Stimulated activated CD8-positive, alpha-beta memory T cell treated with anti-CD3 and anti-CD28 coated beads, Interleukin-4, amount 100 ng/mL, for 48 hours (primary cell): Measurements from ENCODE around the gene ABCA1.
A peak's percentile ranks its signal among the peaks of the same experiment; 100 is the strongest.

Source experiments
- DNase-seq: peaks from one replicate; pipeline ENCODE4 v3.0.0-alpha.2; 2020

Gene ABCA1

DNA sequence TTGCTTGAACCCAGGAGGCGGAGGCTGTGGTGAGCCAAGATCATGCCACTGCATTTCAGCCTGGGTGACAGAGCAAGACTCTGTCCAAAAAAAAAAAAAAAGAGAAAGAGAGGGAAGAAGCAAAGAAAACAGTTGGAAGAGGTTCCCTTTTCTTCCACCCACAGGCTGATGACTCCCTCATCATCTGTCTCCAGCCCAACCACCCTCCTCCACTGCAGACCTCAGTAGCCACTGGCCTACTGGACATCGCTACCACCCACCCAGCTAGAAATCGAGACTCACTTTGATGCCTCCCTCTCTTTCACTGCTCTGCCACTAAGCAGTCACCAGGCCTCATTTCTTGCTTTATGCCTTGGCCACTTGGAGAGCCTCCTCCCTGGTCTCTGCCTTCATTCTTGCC lies 92.8 kb downstream of the ABCA1 start:
- DNase-seq = no peak

DNA sequence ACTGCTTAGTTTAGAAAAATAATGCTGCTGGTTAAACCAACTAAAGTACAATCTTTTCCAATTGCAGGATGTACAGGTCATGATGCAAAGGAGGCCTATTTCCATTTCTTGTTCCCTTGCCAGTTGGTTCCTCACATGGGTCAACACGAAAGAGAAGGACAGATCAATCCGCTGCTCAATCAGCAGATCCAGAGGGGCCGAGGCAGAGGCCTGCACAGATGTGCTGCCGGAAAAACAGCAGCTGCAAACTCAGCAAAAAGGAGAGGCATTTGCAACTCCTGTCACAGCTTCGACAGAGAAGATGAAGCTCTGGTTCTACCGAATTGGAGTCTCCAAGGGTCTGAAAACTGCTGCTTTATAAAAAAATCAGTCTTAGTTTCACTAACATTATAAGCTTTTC lies 94.3 kb downstream of the ABCA1 start:
- DNase-seq = no peak

DNA sequence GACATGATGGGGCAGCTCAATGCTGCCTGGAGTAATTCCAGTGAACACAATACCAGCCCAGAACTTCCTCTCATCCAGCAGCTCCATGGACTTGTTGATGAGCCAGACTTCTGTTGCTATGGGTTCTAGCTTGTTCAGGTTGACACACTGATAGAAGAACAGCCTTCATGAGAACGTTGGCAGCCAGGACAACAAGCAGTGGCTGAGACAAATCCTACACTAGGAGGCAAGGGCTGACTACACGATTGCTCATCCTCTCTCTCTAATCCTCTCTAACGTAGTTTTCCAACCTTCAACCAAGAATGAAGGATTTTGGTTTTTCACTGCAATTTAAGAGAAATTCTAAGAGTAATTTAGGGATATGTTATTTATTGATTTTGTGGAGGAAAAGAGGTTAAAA lies 96.3 kb downstream of the ABCA1 start:
- DNase-seq = no peak

DNA sequence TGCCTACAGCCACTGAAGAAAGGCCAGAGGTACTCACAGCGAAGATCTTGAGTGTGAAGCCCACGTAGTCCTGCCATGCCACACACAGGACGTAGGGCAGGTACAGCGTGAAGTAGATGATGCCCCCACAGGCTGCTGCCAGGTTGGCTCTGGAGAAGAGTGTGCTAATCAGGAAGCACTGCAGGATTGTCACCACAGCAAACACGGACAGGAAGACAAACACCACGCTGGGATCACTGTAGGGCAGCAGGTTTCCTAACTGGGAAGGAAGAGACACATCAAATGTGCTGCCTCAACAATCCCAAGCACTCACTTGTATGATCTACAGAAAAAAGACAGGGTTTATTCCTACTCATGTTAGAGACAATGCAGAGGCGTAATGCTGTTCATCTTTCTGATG lies 101.0 kb downstream of the ABCA1 start:
- no peak for DNase-seq

DNA sequence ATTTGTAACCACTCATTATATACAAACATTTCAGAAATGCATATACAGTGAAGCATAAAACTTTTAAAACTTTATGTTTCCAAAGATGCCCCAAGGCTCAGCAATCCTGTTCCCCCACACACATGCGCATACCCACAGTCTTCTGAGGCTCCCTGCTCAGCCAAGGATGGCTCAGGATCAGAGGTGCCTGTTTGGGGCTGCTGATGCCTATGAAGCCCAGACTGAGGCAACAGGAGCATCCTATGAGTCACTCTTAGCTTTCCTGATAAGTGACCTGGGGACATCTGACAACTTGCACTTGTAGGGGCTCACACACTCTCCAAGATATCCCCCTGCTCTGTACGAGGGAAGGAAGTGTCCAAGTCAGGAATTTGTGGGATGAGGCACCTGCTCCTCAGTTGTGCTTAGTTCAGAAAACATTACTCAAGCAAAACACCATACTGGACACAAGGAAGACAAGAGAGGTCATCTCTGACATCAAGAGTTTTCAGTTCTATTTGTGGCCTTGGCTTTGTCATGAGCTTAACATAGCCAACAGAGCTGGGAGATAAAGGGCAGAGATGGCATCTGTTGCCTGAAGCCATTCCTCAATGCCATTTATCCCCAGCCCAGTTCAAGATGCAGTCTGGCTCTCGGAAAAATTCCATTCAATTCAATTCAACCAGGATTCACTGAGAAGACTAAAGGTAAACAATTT lies 101.7 kb downstream of the ABCA1 start:
- DNase-seq = no peak

DNA sequence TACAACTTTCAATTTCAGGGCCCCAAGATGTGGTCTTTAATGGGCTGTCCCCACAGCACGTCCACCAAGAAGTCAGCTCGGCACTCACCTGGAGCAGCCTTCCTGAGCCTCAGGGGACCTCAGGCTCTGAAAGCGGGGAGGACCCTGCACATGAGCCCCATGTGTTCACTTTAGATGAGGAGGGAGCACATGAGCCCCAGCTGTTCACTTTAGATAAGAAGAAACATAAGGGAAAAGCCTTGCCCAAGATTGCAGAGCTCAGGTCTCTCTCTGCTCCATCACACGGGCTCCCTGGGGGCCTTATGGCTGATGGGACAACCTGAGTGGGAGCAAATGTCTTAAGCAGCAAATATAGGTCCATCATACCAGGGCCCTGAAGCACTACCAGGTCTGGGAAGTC lies 107.6 kb downstream of the ABCA1 start:
- DNase-seq = no peak

DNA sequence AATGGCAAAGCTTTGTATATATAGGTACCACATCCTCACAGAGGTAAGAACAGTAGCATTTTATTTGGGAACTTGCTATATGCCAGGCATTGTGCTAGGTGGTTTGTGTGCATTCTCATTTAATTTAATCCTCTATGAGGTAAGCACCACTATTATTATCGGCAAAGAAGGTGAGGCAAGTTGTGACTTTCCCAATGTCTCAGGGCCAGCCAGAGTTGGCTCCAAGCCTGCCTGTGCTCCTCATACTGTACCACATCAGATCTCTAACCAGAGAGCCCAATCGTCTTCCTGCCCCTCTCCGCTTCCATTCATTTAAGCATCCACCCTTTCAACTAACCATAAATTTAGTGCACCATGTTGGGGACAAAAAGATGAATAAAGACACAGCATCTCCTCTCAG lies 108.9 kb downstream of the ABCA1 start:
- no peak for DNase-seq

DNA sequence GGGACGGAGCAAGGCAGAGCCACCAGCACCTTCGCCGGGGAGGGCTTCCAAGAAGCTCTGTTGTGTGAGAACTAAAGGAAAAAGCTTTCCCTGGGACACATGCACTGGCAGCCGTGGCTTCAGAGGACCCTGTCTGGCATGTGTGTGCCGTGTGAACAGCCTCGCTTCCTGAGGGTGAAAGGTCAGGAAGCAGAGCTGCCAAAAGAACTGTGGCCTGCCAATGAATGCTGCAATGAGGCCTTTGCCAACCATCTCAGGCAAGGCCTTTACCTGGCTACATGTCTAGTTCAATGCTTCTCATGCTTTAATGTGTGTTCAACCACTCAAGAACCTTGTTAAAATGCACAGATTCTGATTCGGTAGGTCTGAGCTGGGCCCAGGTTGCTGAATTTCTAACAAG lies 110.5 kb downstream of the ABCA1 start:
- DNase-seq = no peak

DNA sequence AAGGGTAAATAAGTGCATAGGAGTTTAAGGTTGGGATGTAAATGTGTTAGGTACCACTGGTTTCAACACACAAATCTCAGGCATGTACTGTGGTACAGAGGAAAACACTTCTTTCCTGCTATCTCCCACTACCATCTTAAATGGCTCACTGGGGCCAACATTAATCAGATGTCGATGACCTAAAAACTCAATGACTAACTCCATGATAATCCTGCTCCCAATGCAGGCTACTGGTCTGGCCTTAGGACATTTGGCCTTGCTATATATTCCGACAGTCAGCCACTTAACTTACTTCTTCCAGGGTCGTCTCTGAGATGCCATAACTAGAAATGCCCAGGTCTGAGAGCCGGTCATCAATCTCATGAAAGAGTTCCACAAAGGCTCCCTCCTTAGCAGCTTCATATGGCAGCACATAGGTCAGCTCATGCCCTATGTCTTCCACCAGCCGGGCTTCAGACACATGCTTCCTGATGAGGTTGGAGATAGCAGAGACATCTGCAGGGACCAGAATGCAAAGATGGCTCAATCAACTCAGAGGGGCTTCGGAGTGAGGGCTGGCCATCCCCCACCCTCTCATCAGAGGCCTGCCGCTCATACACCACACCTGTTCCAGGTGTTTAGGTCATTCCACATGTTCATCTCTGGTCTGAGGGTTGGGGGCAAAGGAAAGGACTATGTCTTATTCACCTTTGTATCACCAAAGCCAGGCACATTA lies 111.9 kb downstream of the ABCA1 start:
- no peak for DNase-seq

DNA sequence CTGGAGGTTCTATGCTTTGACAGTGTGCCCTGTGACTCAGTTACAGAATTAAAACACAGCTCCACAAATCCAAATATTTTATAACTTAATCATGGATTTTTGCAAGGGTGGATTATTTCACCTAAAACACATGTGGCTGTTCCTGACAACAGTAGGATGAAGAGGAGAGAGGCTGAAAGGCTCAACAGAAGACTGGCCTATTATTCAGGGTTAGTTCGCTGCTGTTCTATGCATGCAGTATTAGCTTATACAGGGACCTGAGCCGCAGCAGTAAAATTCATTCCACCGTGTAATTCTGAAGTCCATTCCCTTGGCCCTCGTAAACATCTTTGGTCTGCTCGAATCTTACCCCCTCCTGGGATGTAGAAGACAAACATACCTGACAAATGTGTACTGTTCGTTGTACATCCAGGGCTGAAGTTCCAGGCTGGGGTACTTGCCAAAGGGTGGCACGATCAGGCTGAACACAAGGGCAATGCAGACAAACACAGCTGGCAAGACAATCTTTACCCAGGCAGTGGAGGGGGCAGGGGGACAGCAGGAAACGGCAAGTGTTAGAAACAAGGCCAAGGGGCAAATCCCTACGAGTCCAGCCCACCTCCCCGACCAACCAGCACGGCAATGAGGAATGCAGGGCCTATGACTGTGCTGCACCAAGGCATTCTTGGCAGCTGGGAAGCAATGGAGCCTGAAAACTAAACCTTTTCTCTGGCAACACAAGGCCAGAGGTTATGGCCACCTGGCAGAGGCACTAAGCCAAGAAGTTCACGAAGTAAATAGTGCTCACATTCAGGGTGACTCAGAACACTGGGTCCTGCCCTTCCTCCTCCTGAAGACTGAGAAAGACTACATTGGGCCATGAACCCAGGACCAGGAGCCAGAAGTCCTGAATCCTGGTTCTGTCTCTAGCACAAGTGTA lies 117.3 kb downstream of the ABCA1 start:
- DNase-seq = no peak

DNA sequence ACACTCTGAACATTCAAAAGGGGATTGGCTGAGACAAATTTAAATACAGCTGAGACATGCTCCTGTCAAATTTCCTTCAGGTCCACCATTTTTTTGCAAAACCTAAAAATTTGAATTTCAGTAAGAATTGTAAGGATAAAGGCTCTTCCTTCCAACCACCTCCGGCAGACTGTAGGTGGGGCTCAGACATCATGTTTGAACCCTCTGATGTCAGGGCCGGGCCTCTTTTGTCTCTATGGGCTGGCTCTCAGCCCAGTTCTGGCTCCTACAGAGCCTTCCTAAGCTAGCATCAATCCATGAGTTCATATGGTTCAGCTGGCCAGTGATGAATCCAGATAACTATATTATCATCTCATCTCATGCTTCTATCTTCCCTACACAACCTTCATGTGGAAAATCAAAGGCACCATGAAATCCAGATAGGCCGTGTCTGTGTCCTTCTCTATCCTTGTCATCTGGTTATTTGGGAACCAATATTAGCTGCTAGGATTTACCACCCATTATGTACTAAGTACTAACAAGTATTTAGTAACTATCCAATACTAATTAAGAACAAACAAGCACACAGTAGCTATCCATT lies 119.8 kb downstream of the ABCA1 start:
- no peak for DNase-seq

DNA sequence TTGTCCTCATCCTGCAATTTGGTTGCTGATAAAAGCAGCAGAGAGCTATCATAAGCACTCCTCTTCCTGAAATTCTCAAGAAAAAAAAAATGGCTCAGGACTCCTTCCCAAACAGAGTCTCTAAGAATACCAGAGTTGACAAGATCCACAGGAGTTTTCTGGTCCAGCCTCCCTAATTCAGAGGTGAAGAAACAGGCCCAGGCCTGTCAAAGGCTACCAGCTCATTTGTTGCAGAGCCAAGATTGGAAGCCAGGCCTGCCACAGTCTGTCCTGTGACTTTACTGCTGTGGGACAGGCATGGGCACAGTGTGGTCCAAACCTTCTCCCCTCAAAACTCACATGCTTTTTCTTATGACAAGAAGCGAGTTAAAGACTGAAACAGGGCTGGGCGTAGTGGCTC lies 122.5 kb downstream of the ABCA1 start:
- no peak for DNase-seq

DNA sequence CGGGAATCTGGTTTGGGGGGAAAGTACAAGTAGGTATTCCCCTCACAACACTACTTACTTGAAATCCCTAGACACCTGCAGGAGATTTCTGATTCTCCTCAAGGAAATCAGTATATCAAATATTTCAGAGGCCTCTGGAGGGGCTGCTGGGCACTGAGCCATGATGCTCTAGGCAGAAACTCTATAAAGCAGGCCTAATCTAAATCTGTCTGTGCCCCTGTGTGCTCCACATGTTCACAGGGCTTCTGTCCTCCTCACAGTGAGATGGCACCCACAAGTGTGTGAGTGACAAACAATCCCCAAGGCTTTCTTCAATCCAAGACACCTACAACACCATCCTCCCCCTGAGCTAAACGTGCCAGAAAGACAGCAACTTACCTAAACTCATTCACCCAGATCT lies 125.0 kb downstream of the ABCA1 start:
- DNase-seq = no peak

DNA sequence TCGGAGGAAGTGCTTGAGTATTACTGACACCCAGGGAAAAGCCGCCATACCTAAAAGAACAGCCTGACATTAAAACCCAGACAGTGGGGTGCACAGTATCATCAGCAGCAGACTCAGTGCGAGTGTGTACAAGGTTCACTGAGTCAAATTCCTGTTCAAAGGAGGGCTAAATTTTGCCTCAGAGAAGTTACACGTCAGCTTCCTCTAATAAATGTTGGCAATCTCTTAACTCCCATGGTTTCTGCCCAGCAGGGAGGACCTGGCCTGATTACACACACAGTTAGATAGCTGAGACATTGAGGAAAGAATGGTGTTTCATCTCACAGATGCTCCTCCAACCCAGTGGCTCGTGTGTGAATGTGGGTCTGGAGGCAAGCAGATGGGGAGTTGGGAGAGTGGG lies 125.8 kb downstream of the ABCA1 start:
- DNase-seq = no peak

DNA sequence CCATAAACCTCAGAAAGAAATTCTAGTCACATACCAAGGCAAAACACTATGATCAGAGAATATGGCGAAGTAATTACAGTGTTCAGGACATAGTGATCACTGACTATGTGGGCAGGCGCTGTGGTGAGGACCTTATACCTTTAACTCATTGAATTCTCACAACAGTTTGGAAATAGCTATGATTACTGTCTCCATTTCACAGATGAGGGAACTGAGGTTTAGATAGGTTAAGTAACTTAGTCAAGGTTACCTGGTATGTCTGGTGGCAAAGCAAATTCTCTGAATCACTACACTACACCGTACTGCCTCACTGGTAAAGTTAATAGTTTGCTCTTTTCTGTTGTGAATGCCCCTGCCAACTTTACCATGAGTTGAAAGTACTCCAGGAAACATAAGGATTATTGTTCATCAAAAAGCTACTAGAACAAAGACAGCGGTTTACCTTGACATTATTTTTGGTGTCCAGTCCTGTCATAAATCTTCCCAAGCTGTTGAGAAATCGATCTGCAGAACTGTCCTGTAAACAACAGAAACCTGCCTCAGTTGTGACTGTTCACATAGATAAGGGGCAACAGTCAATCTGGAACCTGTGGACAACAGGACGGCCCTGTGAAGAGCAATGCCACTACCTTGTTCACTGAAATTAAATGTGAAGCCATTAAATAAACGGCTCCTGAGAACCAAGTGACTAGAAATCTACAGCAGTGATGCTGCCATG lies 127.7 kb downstream of the ABCA1 start:
- no peak for DNase-seq

DNA sequence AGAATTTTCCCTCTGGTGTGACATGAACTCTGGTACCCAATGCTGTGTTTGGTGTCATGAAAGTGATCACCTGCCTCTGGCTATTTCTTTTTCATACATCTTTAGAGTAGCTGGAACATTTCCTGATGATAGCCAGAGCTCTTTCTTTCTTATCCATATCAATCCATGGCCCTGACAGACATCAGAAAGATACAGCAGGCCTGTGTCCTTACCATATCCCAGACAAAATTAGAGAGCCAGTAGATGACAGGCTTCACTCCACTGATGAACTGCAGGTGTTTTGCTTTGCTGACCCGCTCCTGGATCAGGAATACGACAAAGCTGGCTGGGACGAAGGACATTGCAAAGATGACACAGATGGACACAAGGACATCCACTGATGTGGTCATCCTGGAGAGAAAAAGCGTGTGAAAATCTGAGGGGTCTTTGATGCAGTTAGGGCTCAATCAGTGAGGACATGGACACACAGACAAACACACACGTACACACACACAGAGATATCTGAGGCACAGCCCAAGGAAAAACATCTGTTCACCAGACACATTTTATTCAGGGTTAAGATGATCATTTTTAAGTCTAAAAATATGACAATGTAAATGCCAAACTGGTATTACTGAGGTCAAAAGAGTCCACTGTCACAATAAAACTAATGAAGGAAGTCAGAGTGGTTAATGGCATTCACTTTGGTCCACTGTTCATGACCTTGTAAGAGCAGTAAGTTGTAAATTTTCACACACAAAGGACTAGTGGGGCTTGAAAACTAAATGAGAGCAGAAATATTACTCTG lies 129.6 kb downstream of the ABCA1 start:
- DNase-seq = no peak

DNA sequence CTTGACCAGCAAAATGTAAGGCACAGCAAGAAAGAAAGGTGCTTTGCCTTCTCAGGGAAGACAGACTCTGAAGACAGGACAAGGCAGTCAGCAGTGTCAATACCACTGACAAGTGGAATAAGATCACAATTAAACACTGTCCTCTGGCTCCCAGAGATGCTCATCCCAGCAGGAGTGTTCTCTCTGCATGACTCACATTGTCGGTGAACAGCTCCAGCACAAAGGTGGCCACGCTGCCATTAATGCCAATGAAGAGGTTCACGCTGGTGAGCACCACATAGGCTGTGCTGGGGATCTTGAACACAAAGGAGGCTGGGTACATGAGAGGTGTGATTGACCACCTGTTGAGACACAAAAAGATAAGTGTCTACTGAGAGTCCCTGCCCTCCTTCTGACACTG lies 132.1 kb downstream of the ABCA1 start:
- no peak for DNase-seq

DNA sequence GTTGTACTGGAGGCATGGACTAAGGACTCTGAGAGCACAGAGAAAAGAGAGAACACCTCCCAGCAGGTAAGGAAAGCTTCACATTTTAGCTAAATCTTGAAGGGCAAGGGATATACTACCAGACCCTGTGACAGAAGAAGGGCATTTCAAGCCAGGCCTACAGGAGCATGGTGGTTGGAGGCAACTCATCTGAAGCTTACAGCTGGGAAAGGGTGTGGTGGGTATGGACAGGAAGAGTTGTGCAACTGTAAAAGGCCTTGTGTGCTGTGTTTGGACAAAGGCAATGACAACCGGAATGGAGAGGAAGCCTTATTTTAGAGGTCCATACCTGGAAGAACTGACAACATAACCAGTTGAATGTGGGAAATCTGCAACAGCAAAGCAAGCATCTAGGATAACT lies 132.9 kb downstream of the ABCA1 start:
- DNase-seq = no peak

DNA sequence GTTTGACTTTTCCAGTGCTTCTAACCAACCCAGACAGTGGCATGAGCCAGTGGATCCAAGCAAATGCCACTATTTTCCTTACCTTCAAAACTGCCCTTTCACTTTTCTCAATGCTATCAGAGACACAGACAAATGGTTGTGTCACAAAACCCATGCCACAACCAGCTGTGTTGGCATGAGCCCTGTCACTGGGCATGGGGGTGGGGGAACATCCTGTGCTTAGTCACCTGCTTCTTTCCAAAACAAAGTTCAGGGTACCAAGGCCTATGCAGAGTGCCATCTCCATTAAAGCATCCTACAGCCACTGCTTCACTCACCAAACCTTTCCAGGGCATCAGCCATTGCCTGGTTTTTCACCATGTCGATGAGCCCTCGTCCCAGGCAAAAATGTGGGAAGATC lies 133.9 kb downstream of the ABCA1 start:
- peak; percentile 29 for DNase-seq

DNA sequence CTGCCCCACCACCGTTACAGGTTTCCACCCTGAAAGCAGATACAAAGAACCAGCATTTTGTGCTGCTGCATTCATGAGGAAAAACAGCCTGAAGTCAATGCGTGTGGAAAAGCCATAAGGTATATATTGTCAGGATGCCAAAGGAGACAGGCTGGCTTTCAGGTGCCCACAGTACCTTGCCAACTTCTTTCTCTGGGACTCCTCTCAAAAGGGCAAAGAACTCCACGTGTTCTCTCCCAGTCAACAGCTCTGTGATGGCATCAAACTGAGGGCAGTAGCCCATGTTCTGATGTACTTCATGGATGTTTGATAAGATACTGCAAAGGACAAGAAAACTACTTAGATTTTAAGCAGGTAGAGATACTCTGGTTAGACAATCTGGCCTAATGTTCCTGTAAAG lies 139.7 kb downstream of the ABCA1 start:
- no peak for DNase-seq

DNA sequence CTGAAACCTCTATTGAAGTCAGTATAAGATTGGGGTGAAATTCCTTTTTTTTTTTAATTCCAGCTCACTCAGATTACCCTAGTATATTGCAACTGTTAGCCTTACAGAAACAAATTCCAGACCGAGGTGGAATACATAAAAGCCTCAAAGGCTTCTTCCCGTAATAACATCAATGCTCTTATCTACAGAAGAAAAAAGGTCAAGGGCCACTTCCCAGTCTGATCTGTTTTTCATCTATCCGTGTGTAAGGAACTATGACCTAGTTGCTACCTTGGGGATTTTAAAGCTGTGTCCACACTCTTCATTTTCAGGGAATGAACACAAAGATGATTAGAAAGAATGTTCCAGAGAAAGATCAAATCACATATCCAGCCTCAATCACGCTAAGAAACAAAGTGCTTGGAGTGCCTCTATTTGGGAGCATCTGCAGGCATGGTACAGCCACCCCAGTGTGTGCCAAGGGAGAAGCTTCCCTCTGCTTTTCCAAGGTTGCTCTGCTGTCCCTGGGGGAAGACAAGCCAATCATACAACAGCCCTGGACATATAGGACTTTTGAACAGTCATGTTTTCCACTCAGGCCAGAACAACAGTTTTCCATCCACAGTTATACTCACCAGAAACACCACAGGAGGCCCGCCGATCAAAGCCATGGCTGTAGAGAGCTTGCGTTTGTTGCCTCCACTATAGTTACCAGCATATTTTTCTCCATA lies 140.5 kb downstream of the ABCA1 start:
- DNase-seq = no peak
